ENCODE data around the gene MTRFR. TPM values are rescaled to one million over a fixed set of nuclear protein-coding genes. Genes with fewer than 3 reads are reported as not detected.

Gene MTRFR
- total RNA-seq (2014; rRNA removed; shearing (Covaris generic)) (30.1 and 35.5 TPM in 2 replicates), total RNA-seq (2022) (32.8 and 34.4 TPM in 2 replicates), Bru-seq, nascent RNA (percentile 73 among the genes with signal in this experiment), BruChase-seq, experiment 1, labeled RNA remaining after a 6-hour chase (percentile 79 among the genes with signal in this experiment), BruChase-seq, experiment 2, labeled RNA remaining after a 2-hour chase (percentile 75 among the genes with signal in this experiment)
- long read RNA-seq, transcript C12orf65-201 (3 exons, 2,073 nt), result major isoform, 92 of 113 reads
- long read RNA-seq, transcript C12orf65-202 (3 exons, 1,901 nt), result minor isoform, 6 of 113 reads
- long read RNA-seq, partial matches to known transcripts, result 3 of 113 reads
- long read RNA-seq, other reads (novel, unspliced or antisense), result 9 of 113 reads

DNA sequence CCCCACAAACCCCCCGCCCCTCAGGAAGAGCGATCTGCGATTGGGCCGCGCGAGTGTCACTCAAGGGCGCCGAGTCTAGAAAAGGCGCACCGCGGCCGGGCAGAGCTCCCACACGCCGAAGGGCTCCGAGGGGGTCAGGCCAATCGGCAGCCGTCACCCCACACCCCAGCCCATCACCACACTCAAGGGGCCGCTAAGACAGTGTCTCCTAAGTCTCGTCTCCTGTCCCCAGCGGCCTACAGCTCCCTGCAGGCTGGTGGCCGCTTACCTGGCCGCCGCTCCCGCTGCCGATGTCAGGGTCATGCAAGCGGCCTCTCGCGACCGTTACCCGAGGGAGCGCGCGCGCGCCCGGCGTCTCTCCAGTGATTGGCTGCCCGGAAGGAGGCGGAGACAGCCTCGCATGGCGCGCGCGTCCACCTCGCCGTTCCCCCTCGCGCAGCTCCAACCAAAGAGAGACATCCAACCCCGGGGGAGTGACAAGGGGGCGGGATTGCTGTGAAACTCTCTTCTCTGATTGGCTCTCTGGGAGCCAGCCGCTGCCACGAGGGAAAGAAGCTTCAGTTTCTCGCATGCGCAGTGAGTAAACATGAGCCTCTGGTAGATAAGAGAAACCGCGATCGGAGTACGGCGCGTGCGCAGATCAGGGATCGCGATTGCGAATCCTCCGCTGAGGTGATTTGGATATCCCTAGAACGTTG lies at the start of gene MTRFR, which contains the start of gene MPHOSPH9:
TSS of gene MTRFR (plus strand) at position 630 of the 698 bp plus-strand sequence. CDS start 20,239 bp downstream, outside the sequence.
TSS of gene MPHOSPH9 (minus strand) at position 335 of the 698 bp plus-strand sequence. CDS start 2,777 bp downstream, outside the sequence.
- ChIA-PET POLR2A (interaction anchor here (0.6 to 2.9 kb wide), 37 partner anchors 8 to 1619 kb away, joined by 3 to 17 read pairs (median 4); partner anchors contain the start of genes KMT5A, OGFOD2 and SBNO1), CTCF (ENCODE audit: unreplicated experiment) (interaction anchor here (1.5 kb wide), 1 partner anchor 32 kb away, joined by 3 read pairs; no protein-coding TSS in a partner anchor)
- intact Hi-C loops (cut with micrococcal nuclease; ENCODE audit: unreplicated experiment), result loop anchor here (1.0 to 10.0 kb wide), 3 partner anchors 38 to 348 kb away; partner anchors contain the start of genes CDK2AP1 and OGFOD2
- H4K20me1 ChIP-seq (ENCODE audit: insufficient read depth, low read length), result no peaks in the 10 kb centered on the region
- peak; percentile 100 for DNase-seq (ENCODE audit: low spot score)
- no TSS peak for BruUV-seq (replicated peaks)
- TF ChIP-seq EZH2phosphoT487 (IDR thresholded peaks at IDR 0.05; ENCODE audit: borderline replicate concordance, low read depth, low read length), result no peak
- TF ChIP-seq, protein P1, sequence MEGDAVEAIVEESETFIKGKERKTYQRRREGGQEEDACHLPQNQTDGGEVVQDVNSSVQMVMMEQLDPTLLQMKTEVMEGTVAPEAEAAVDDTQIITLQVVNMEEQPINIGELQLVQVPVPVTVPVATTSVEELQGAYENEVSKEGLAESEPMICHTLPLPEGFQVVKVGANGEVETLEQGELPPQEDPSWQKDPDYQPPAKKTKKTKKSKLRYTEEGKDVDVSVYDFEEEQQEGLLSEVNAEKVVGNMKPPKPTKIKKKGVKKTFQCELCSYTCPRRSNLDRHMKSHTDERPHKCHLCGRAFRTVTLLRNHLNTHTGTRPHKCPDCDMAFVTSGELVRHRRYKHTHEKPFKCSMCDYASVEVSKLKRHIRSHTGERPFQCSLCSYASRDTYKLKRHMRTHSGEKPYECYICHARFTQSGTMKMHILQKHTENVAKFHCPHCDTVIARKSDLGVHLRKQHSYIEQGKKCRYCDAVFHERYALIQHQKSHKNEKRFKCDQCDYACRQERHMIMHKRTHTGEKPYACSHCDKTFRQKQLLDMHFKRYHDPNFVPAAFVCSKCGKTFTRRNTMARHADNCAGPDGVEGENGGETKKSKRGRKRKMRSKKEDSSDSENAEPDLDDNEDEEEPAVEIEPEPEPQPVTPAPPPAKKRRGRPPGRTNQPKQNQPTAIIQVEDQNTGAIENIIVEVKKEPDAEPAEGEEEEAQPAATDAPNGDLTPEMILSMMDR (conservative IDR thresholded peaks at IDR 0.05; ENCODE audit: low read length), result no peak
- peaks cover 56% of the 10 kb centered on the region for H3K4me1 ChIP-seq (ENCODE audit: insufficient read depth, low read length, poor library complexity, severe bottlenecking)
- 0 out of 2 replicates have a peak, but pooled peaks cover 5% of the 10 kb centered on the region for H3K9me3 ChIP-seq (ENCODE audit: low read length)
- peaks cover 57% of the 10 kb centered on the region for H3K36me3 ChIP-seq (ENCODE audit: insufficient read depth, low read length)
- H2AFZ ChIP-seq (ENCODE audit: low read length), result peak within 1 kb of the TSS; percentile 81
- H3K4me3 ChIP-seq (ENCODE audit: low read depth, low read length, poor library complexity, severe bottlenecking), result peak within 1 kb of the TSS; percentile 94
- H3K9me2 ChIP-seq (ENCODE audit: insufficient read depth, low read length), result no peaks in the 10 kb centered on the region
- H3K4me2 ChIP-seq (ENCODE audit: low read length), result peak within 1 kb of the TSS; percentile 84
- peak within 1 kb of the TSS; percentile 70 for H3K27ac ChIP-seq (ENCODE audit: low read depth, low read length, poor library complexity, severe bottlenecking)
- peaks cover 89% of the 10 kb centered on the region for H3K79me2 ChIP-seq (ENCODE audit: insufficient read depth, low read depth, low read length)

DNA sequence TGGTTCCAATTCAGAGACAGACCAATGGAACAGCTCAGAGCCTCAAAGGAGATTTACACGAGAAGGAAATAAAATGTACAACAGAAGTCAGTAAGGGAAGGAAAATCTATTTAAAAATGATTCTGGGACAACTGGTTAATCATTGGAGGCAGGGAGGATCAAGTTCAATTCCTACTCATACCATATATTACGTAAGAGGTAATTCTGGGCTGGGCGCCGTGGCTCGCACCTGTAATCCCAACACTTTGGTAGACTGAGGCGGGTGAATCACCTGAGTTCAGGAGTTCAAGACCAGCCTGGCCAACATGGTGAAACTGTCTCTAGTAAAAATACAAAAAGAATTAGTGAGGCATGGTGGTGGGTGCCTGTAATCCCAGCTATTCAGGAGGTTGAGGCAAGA lies 45.6 kb upstream of the MTRFR start:
- CTCF ChIA-PET (ENCODE audit: unreplicated experiment), result no interaction called here
- BruUV-seq (replicated peaks), result TSS peak; percentile 26
- POLR2A ChIA-PET, result interaction anchor here (0.6 kb wide), 1 partner anchor 264 kb away, joined by 5 read pairs; no protein-coding TSS in a partner anchor
- Histone ChIP-seq H4K20me1 (ENCODE audit: insufficient read depth, low read length) (no peaks in the 10 kb centered on the region), H3K4me2 (ENCODE audit: low read length) (no peak overlapping the region), H3K4me3 (ENCODE audit: low read depth, low read length, poor library complexity, severe bottlenecking) (no peak overlapping the region), H3K9me2 (ENCODE audit: insufficient read depth, low read length) (no peaks in the 10 kb centered on the region), H3K27ac (ENCODE audit: low read depth, low read length, poor library complexity, severe bottlenecking) (no peak overlapping the region), H3K4me1 (ENCODE audit: insufficient read depth, low read length, poor library complexity, severe bottlenecking) (no peaks in the 10 kb centered on the region), H2AFZ (ENCODE audit: low read length) (no peak overlapping the region), H3K9me3 (ENCODE audit: low read length) (no peaks in the 10 kb centered on the region), H3K36me3 (ENCODE audit: insufficient read depth, low read length) (peaks cover 91% of the 10 kb centered on the region), H3K79me2 (ENCODE audit: insufficient read depth, low read depth, low read length) (no peaks in the 10 kb centered on the region)
- TF ChIP-seq, protein P1 (conservative IDR thresholded peaks at IDR 0.05; ENCODE audit: low read length), result no peak
- no peak for TF ChIP-seq EZH2phosphoT487 (IDR thresholded peaks at IDR 0.05; ENCODE audit: borderline replicate concordance, low read depth, low read length)
- intact Hi-C loops (cut with micrococcal nuclease; ENCODE audit: unreplicated experiment), result loop anchor here (10.0 kb wide), 1 partner anchor 137 kb away; no protein-coding TSS in a partner anchor
- no peak for DNase-seq (ENCODE audit: low spot score)
